KMS-11 (cell line): Measurements from ENCODE around the gene HES7.

ENCODE experiments used
- H2AFZ ChIP-seq: fragments of 200-600 bp; sonication (generic); 2 replicates; pipeline ENCODE4 v1.6.1; 2016; ENCODE audit warnings: antibody characterized with exemption, mixed run types, low read depth
- H3K27ac ChIP-seq: fragments of 200-600 bp; sonication (generic); 2 replicates; pipeline ENCODE4 v1.6.1; 2016; ENCODE audit warnings: mild to moderate bottlenecking, mixed run types
- H3K27me3 ChIP-seq: fragments of 200-600 bp; sonication (generic); 2 replicates; pipeline ENCODE4 v1.6.1; 2017; ENCODE audit warnings: mild to moderate bottlenecking, low read depth, mixed run types, moderate library complexity; ENCODE audit not compliant: insufficient read depth
- H3K36me3 ChIP-seq: fragments of 200-600 bp; sonication (generic); 2 replicates; pipeline ENCODE4 v1.6.1; 2017; ENCODE audit warnings: mild to moderate bottlenecking, mixed run types; ENCODE audit not compliant: insufficient read depth
- H3K4me1 ChIP-seq: fragments of 200-600 bp; sonication (generic); 2 replicates; pipeline ENCODE4 v1.6.1; 2016; ENCODE audit warnings: mild to moderate bottlenecking, low read depth, mixed run types; ENCODE audit not compliant: poor library complexity, severe bottlenecking
- H3K4me2 ChIP-seq: fragments of 200-600 bp; sonication (generic); 2 replicates; pipeline ENCODE4 v1.7.0; 2016; ENCODE audit warnings: mild to moderate bottlenecking, mixed run types
- H3K4me3 ChIP-seq: fragments of 200-600 bp; sonication (generic); IDR thresholded peaks from 2 replicates; pipeline ENCODE4 v1.6.1; 2017; ENCODE audit warnings: low read depth, low read length, mixed read lengths; ENCODE audit not compliant: insufficient read depth
- H3K79me2 ChIP-seq: fragments of 200-600 bp; sonication (generic); 2 replicates; pipeline ENCODE4 v1.6.1; 2016; ENCODE audit warnings: low read depth, mixed run types; ENCODE audit not compliant: insufficient read depth
- H3K9ac ChIP-seq: fragments of 200-600 bp; sonication (generic); 2 replicates; pipeline ENCODE4 v1.6.1; 2016; ENCODE audit warnings: mild to moderate bottlenecking, mixed run types
- H4K20me1 ChIP-seq: fragments of 200-600 bp; sonication (generic); 2 replicates; pipeline ENCODE4 v1.6.1; 2016; ENCODE audit warnings: mild to moderate bottlenecking, mixed run types; ENCODE audit not compliant: insufficient read depth
- TF ChIP-seq, protein P1 (sequence below): fragments of 200-600 bp; sonication (generic); conservative IDR thresholded peaks from 2 replicates; pipeline ENCODE4 v1.6.1; 2017; ENCODE audit warnings: low read depth, mild to moderate bottlenecking, antibody characterized with exemption, low read length, moderate library complexity, mixed read lengths

HES7 gene

DNA sequence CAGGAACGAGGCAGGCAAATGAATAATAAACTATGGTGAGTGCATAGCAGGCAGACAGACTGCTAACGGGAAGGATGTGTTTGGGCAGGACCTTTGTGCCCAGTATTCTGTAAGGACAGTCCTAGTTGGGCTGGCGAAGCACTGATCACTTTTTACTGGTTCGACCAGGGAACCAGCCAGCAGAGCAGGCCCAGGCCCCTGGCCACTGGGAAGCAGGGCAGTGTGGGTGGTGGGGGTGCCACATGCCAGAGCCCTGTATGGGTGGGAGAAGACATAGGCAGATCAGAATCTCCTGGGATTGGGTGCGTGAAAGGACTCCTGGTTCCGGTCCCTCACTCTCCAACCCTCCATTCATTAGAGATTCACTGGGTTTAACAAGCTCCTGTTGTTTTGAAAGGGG lies 42.8 kb upstream of the HES7 start:
- Histone ChIP-seq H3K9ac (no peak overlapping the region), H3K27ac (no peak overlapping the region), H2AFZ (no peak overlapping the region), H3K4me1 (no peaks in the 10 kb centered on the region), H3K79me2 (no peaks in the 10 kb centered on the region), H3K4me3 (no peak overlapping the region), H3K36me3 (no peaks in the 10 kb centered on the region), H3K4me2 (no peak overlapping the region), H4K20me1 (no peaks in the 10 kb centered on the region), H3K27me3 (no peaks in the 10 kb centered on the region)
- TF ChIP-seq, protein P1, sequence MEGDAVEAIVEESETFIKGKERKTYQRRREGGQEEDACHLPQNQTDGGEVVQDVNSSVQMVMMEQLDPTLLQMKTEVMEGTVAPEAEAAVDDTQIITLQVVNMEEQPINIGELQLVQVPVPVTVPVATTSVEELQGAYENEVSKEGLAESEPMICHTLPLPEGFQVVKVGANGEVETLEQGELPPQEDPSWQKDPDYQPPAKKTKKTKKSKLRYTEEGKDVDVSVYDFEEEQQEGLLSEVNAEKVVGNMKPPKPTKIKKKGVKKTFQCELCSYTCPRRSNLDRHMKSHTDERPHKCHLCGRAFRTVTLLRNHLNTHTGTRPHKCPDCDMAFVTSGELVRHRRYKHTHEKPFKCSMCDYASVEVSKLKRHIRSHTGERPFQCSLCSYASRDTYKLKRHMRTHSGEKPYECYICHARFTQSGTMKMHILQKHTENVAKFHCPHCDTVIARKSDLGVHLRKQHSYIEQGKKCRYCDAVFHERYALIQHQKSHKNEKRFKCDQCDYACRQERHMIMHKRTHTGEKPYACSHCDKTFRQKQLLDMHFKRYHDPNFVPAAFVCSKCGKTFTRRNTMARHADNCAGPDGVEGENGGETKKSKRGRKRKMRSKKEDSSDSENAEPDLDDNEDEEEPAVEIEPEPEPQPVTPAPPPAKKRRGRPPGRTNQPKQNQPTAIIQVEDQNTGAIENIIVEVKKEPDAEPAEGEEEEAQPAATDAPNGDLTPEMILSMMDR, result no peak

DNA sequence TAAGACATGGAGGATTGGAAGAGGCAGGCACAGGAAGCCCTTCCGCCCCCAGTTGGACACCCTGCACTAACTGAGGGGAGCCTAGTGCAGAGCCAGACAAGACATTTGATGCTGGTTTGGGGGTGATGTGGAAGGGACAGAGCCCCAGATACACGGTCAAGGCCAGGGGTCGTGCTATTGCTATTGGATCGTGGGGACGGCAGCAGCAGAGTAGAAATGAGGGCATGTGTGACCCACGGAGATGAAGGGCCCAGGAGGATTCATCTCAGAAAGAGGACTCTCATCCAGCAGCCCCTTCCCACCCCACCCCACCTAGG lies 40.9 kb upstream of the HES7 start:
- TF ChIP-seq, protein P1, result no peak
- no peaks in the 10 kb centered on the region for H4K20me1 ChIP-seq
- H3K4me3 ChIP-seq, result no peak overlapping the region
- H3K36me3 ChIP-seq, result no peaks in the 10 kb centered on the region
- H3K27me3 ChIP-seq, result no peaks in the 10 kb centered on the region
- H3K27ac ChIP-seq, result no peak overlapping the region
- H3K9ac ChIP-seq, result no peak overlapping the region
- H3K4me1 ChIP-seq, result no peaks in the 10 kb centered on the region
- H2AFZ ChIP-seq, result no peak overlapping the region
- H3K79me2 ChIP-seq, result no peaks in the 10 kb centered on the region
- H3K4me2 ChIP-seq, result no peak overlapping the region

DNA sequence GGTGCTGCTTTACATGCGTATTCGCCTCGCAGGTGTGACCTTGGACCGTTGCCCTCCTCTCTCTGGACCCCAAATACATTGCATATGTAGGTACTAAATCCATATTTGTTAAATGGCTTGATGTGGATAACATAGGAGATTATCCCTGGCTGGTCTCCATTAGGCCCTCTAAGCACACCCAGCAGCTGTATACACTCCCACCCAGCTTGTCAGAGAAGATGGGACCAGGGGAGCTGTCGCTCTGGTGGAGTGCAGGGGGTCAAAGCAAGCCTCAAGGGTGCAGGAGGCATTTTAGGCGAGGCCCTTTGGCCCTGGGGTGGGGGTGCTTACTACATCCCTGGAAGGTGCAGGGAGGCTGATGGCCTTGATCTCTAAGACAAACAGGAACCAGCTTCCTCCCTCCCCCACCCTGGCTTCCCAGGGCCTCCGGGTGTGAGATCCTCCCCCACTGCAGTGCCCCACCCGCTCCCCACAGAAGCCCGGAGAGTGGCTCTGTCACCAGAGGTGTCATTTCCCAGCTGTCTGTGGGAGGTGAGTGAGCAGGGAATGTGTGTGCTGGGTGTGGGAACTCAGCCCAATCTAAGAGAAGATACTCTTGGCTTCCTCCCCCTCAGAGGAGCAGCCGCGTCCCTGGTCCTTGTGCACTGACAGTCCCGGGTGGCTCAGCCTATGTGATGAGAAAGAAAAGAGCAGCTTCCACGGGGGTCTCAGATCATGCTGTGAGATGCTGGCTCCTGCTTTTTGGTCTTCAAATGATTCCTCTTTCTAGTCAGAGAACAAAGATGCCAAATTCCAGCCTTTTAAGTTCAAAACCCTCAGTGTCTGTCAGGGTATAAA lies 40.3 kb upstream of the HES7 start:
- H3K79me2 ChIP-seq, result no peaks in the 10 kb centered on the region
- no peaks in the 10 kb centered on the region for H4K20me1 ChIP-seq
- H3K36me3 ChIP-seq, result no peaks in the 10 kb centered on the region
- H3K27ac ChIP-seq, result no peak overlapping the region
- TF ChIP-seq, protein P1, result no peak
- no peak overlapping the region for H3K9ac ChIP-seq
- H3K4me1 ChIP-seq, result no peaks in the 10 kb centered on the region
- H3K4me2 ChIP-seq, result no peak overlapping the region
- no peak overlapping the region for H3K4me3 ChIP-seq
- no peak overlapping the region for H2AFZ ChIP-seq
- no peaks in the 10 kb centered on the region for H3K27me3 ChIP-seq

DNA sequence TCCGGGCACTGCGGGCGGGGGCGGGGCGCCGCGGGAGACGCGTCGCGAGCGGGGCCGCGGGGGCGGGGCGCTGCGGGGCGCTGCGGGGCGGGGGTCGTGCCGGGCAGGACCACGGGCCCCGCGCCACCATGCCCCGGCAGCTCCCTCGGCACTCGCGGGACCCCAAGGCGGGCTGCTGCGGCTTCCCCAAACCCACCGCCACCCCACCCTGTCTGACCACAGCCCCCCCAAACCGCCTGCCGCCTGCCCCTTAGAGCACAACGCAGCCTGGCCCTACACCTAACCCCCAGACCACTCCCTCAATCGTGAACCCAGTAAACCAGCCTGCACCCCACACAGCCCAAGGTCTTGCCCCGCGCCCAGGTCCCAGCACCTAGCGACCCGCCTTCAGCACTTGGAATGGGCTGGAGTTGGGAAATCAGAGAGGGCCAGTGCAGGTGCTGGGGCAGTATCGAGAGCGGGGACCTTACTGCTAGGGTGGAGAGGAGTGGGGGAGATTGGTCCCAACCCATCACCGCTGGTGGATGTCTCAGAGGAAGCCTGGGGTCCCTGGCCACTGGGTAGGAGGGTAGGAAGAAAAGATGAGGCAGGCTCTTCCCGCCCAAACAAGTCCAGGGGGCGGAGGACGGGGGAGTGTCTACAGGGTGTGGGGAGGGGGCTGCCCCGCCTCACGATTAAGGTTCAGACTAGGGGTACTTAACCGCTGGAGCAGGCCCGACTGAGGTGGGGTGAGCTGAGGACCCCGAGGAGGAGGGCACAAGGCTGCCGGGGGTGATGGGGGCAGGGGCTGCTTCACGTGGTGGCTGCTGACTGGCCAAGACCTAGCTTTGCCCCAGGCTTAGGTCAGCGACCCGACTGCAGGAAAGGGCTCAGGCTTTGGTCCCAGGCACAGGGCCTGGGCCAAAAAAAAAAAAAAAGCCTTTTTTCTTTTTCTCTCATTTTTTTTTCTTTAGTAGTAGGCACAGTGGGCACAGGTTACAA lies 39.4 kb upstream of the HES7 start:
- Histone ChIP-seq H3K27me3 (no peaks in the 10 kb centered on the region), H3K27ac (no peak overlapping the region), H2AFZ (no peak overlapping the region), H3K4me1 (no peaks in the 10 kb centered on the region), H3K4me3 (no peak overlapping the region), H3K36me3 (no peaks in the 10 kb centered on the region), H3K9ac (peak overlapping the region; percentile 64; the same call in 1 of the 2 replicates), H4K20me1 (no peaks in the 10 kb centered on the region), H3K4me2 (no peak overlapping the region), H3K79me2 (no peaks in the 10 kb centered on the region)
- TF ChIP-seq, protein P1, result no peak
